NCI-H1105 (cell line): ENCODE data around the gene GDAP1L1.
"Not testable (repeated sequence)": the region's sequence is repeated elsewhere in the genome, so short reads cannot be mapped to it uniquely, and the experiment has no call there.

Experiments used
- DNase-seq: peaks from one replicate; lab custom pipeline; 2025; lab: John Stamatoyannopoulos, UW

GDAP1L1 gene

GRCh38 chr20:44254073-44254472, 7.0 kb downstream of the GDAP1L1 start:
- no peak for DNase-seq

GRCh38 chr20:44255942-44256341, 8.8 kb downstream of the GDAP1L1 start:
- DNase-seq = no peak

- DNase-seq = no peak
Measured at GRCh38 chr20:44256961-44257360, 9.9 kb downstream of the GDAP1L1 start.

- DNase-seq = no peak
Measured at GRCh38 chr20:44258226-44258890, 11.2 kb downstream of the GDAP1L1 start.

GRCh38 chr20:44264287-44264686, 17.2 kb downstream of the GDAP1L1 start:
- DNase-seq = no peak

GRCh38 chr20:44268802-44269201, 21.7 kb downstream of the GDAP1L1 start:
- DNase-seq = no peak

- no peak for DNase-seq
Measured at GRCh38 chr20:44271915-44272663, 25.0 kb downstream of the GDAP1L1 start.

GRCh38 chr20:44273231-44274215, 26.4 kb downstream of the GDAP1L1 start:
- DNase-seq = no peak

GRCh38 chr20:44274303-44275017, 27.4 kb downstream of the GDAP1L1 start:
- DNase-seq = no peak

- no peak for DNase-seq
Measured at GRCh38 chr20:44279228-44279627, 32.1 kb downstream of the GDAP1L1 start.

GRCh38 chr20:44280387-44280786, 33.3 kb downstream of the GDAP1L1 start:
- no peak for DNase-seq

GRCh38 chr20:44282192-44282591, 35.1 kb downstream of the GDAP1L1 start:
- DNase-seq = no peak

GRCh38 chr20:44284032-44284431, 36.9 kb downstream of the GDAP1L1 start:
- no peak for DNase-seq

GRCh38 chr20:44287272-44288097, 40.4 kb downstream of the GDAP1L1 start:
- no peak for DNase-seq

GRCh38 chr20:44288252-44288651, 41.1 kb downstream of the GDAP1L1 start:
- no peak for DNase-seq

GRCh38 chr20:44291754-44292153, 44.6 kb downstream of the GDAP1L1 start:
- DNase-seq = no peak

GRCh38 chr20:44296011-44296410, 48.9 kb downstream of the GDAP1L1 start:
- peak; percentile 58 for DNase-seq

GRCh38 chr20:44297721-44298120, 50.6 kb downstream of the GDAP1L1 start:
- no peak for DNase-seq

- DNase-seq = not testable (repeated sequence)
Measured at GRCh38 chr20:44299011-44299535, 52.0 kb downstream of the GDAP1L1 start.

- DNase-seq = no peak
Measured at GRCh38 chr20:44301285-44301684, 54.2 kb downstream of the GDAP1L1 start.
